H9 (cell line): Measurements from ENCODE around the gene MME. TPM values are rescaled to one million over a fixed set of nuclear protein-coding genes. Genes with fewer than 3 reads are reported as not detected.

Source experiments
- DNase-seq: peaks from one replicate; pipeline ENCODE4 v3.0.0-alpha.2; 2017
- H2AFZ ChIP-seq: one replicate; pipeline ENCODE4 v1.6.1; 2013; ENCODE audit warnings: mild to moderate bottlenecking, low read length, control low read depth, moderate library complexity
- H2AK5ac ChIP-seq: 2 replicates; pipeline ENCODE4 v1.6.1; 2013; ENCODE audit warnings: low read length, control low read depth, mixed read lengths; ENCODE audit not compliant: insufficient read length
- H2BK120ac ChIP-seq: one replicate; pipeline ENCODE4 v1.6.1; 2013; ENCODE audit warnings: low read depth, mild to moderate bottlenecking, low read length, control low read depth, inconsistent platforms; ENCODE audit not compliant: poor library complexity, severe bottlenecking
- H2BK12ac ChIP-seq: 2 replicates; pipeline ENCODE4 v1.6.1; 2013; ENCODE audit warnings: low read length, control low read depth, mixed read lengths, low read depth; ENCODE audit not compliant: insufficient read length
- H2BK15ac ChIP-seq: 2 replicates; pipeline ENCODE4 v1.6.1; 2013; ENCODE audit warnings: low read depth, low read length, control low read depth
- H2BK20ac ChIP-seq: one replicate; pipeline ENCODE4 v1.6.1; 2013; ENCODE audit warnings: low read depth, mild to moderate bottlenecking, low read length, control low read depth, inconsistent platforms; ENCODE audit not compliant: poor library complexity, severe bottlenecking
- H2BK5ac ChIP-seq: 2 replicates; pipeline ENCODE4 v1.6.1; 2013; ENCODE audit warnings: low read length, control low read depth, mixed read lengths; ENCODE audit not compliant: insufficient read length
- H3K14ac ChIP-seq: 2 replicates; pipeline ENCODE4 v1.6.1; 2013; ENCODE audit warnings: low read length, control low read depth; ENCODE audit not compliant: insufficient read depth
- H3K18ac ChIP-seq: 2 replicates; pipeline ENCODE4 v1.6.1; 2013; ENCODE audit warnings: low read depth, mild to moderate bottlenecking, mixed read lengths, low read length, control low read depth; ENCODE audit not compliant: insufficient read length
- H3K23ac ChIP-seq: 2 replicates; pipeline ENCODE4 v1.6.1; 2013; ENCODE audit warnings: low read length, control low read depth, mixed read lengths, low read depth; ENCODE audit not compliant: insufficient read length
- H3K23me2 ChIP-seq: 2 replicates; pipeline ENCODE4 v1.6.1; 2013; ENCODE audit warnings: low read depth, mild to moderate bottlenecking, mixed read lengths, low read length, control low read depth; ENCODE audit not compliant: insufficient read length, poor library complexity, severe bottlenecking
- H3K27ac ChIP-seq: 2 replicates; pipeline ENCODE4 v1.5.1; 2013; ENCODE audit warnings: low read length, control low read depth, mixed read lengths, low read depth; ENCODE audit not compliant: insufficient read length
- H3K27me3 ChIP-seq: 2 replicates; pipeline ENCODE4 v1.6.1; 2013; ENCODE audit warnings: low read length, control low read depth, inconsistent platforms; ENCODE audit not compliant: insufficient read depth
- H3K4ac ChIP-seq: 2 replicates; pipeline ENCODE4 v1.6.1; 2013; ENCODE audit warnings: low read depth, mild to moderate bottlenecking, control low read depth, inconsistent platforms, low read length, moderate library complexity
- H3K4me1 ChIP-seq: 2 replicates; pipeline ENCODE4 v1.6.1; 2013; ENCODE audit warnings: low read length, control low read depth, inconsistent platforms; ENCODE audit not compliant: insufficient read depth
- H3K4me2 ChIP-seq: 2 replicates; pipeline ENCODE4 v1.6.1; 2013; ENCODE audit warnings: low read length, control low read depth, mixed read lengths; ENCODE audit not compliant: insufficient read length, insufficient read depth
- H3K56ac ChIP-seq: 2 replicates; pipeline ENCODE4 v1.6.1; 2013; ENCODE audit warnings: low read depth, mild to moderate bottlenecking, mixed read lengths, low read length, control low read depth; ENCODE audit not compliant: insufficient read length
- H3K79me1 ChIP-seq: 2 replicates; pipeline ENCODE4 v1.6.1; 2013; ENCODE audit warnings: low read depth, mild to moderate bottlenecking, moderate library complexity, low read length, control low read depth, inconsistent platforms; ENCODE audit not compliant: insufficient read depth, poor library complexity, severe bottlenecking
- H3K79me2 ChIP-seq: 2 replicates; pipeline ENCODE4 v1.6.1; 2013; ENCODE audit warnings: low read length, control low read depth, inconsistent platforms; ENCODE audit not compliant: insufficient read depth
- H3K9ac ChIP-seq: 2 replicates; pipeline ENCODE4 v1.6.1; 2013; ENCODE audit warnings: low read length, control low read depth, mixed read lengths; ENCODE audit not compliant: insufficient read length; ENCODE audit errors: extremely low read depth
- H3K9me3 ChIP-seq: one replicate; pipeline ENCODE4 v1.6.1; 2013; ENCODE audit warnings: low read depth, low read length, inconsistent platforms; ENCODE audit not compliant: control insufficient read depth
- H3T11ph ChIP-seq: one replicate; pipeline ENCODE4 v1.6.1; 2013; ENCODE audit warnings: mild to moderate bottlenecking, low read length, control low read depth, inconsistent platforms
- H4K20me1 ChIP-seq: one replicate; pipeline ENCODE4 v1.6.1; 2013; ENCODE audit not compliant: control insufficient read depth, insufficient read length, insufficient read depth
- H4K5ac ChIP-seq: 2 replicates; pipeline ENCODE4 v1.6.1; 2013; ENCODE audit warnings: low read depth, mild to moderate bottlenecking, mixed read lengths, low read length, control low read depth; ENCODE audit not compliant: insufficient read length
- H4K8ac ChIP-seq: replicated peaks from 2 replicates; pipeline ENCODE4 v1.6.1; 2013; ENCODE audit warnings: low read length, control low read depth, mixed read lengths, low read depth; ENCODE audit not compliant: insufficient read length
- H4K91ac ChIP-seq: 2 replicates; pipeline ENCODE4 v1.6.1; 2013; ENCODE audit warnings: low read depth, mild to moderate bottlenecking, moderate library complexity, mixed read lengths, low read length, control low read depth; ENCODE audit not compliant: insufficient read length
- H3K27ac Mint-ChIP-seq, 3 experiments: 2 replicates in 2 of 3; 3 replicates in 1 of 3; pipeline ENCODE4 v1.8.0; 2020 to 2021; ENCODE audit warnings: mixed read lengths in 3 of 3, mild to moderate bottlenecking in 1 of 3, moderate library complexity in 1 of 3
- H3K27me3 Mint-ChIP-seq: 2 replicates; pipeline ENCODE4 v1.8.0; 2021; ENCODE audit warnings: low read depth, mild to moderate bottlenecking, moderate library complexity, mixed read lengths
- H3K36me3 Mint-ChIP-seq, 3 experiments: 2 replicates in 2 of 3; 3 replicates in 1 of 3; pipeline ENCODE4 v1.8.0; 2020 to 2021; ENCODE audit warnings: low read depth in 3 of 3, mixed read lengths in 3 of 3; ENCODE audit not compliant: insufficient read depth in 1 of 3
- H3K4me1 Mint-ChIP-seq, 2 experiments: 2 replicates each; pipeline ENCODE4 v1.8.0; 2020; ENCODE audit warnings: mixed read lengths in 2 of 2
- H3K4me3 Mint-ChIP-seq, 2 experiments: 2 replicates in 1 of 2; 3 replicates in 1 of 2; pipeline ENCODE4 v1.8.0; 2020 to 2021; ENCODE audit warnings: mild to moderate bottlenecking in 2 of 2, mixed read lengths in 2 of 2, moderate library complexity in 1 of 2
- H3K9me3 Mint-ChIP-seq, 2 experiments: 2 replicates in 1 of 2; 3 replicates in 1 of 2; pipeline ENCODE4 v1.8.0; 2020; ENCODE audit warnings: mild to moderate bottlenecking in 2 of 2, mixed read lengths in 2 of 2, moderate library complexity in 1 of 2
- WGBS: extraction: QIAGEN DNeasy Blood & Tissue Kit; methylation state at CpG from one replicate; pipeline ENCODE4 v1.1.7; 2013; ENCODE audit warnings: missing lambda C conversion rate, low lambda C conversion rate, mixed read lengths; ENCODE audit not compliant: insufficient read length; ENCODE audit errors: extremely low coverage; 5-methylcytosine and 5-hydroxymethylcytosine counted together
- total RNA-seq: library from RNA; stranded (reverse); gene quantifications from 2 replicates; pipeline ENCODE4 v1.2.1, GENCODE V29; 2021
- TF ChIP-seq, protein P1 (sequence below): fragments of 200-600 bp; sonication (generic); conservative IDR thresholded peaks from 3 replicates; pipeline ENCODE4 v1.8.0; 2021; ENCODE audit warnings: antibody characterized with exemption, mild to moderate bottlenecking

Gene MME
- total RNA-seq, 1 experiment from 2014 or later: 16.4 TPM

DNA sequence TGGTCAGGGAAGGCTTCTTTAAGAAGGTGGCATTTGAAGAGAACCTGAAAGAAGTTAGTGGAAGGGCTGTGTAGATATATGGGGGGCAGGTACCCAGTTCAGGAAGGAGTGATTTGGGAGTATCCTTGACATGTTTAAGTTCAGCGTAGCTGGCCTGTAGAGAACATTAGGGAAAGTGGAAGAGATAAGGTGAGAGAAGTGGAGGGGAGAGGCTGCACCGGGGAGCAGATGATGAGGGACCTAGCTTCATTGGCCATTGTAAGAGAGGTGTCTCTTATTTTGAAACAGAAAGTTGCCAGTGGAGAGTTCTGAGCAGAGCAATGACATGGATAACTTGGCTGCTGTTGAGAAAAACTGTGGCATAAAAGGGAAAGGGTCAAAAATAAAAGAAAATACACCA is 44.6 kb upstream of the MME start:
- H3K9me3 ChIP-seq: no peaks in the 10 kb centered on the region
- H3K4ac ChIP-seq: no peak overlapping the region
- Mint-ChIP-seq H3K9me3 (no peaks in the 10 kb centered on the region), H3K4me1 (peaks cover 18 to 21% of the 10 kb centered on the region in 2 experiments), H3K27me3 (no peaks in the 10 kb centered on the region; the same call in 1 of the 2 replicates), H3K27ac (no peak overlapping the region), H3K4me3 (no peak overlapping the region), H3K36me3 (peaks cover 0 to 4% (median 0%) of the 10 kb centered on the region in 3 experiments; a peak in 2 of 7 replicates)
- H2AK5ac ChIP-seq: no peak overlapping the region
- H3K9ac ChIP-seq: no peak overlapping the region
- no peak overlapping the region for H2BK120ac ChIP-seq
- H3K18ac ChIP-seq: no peak overlapping the region
- H3K79me1 ChIP-seq: no peaks in the 10 kb centered on the region
- H3K27me3 ChIP-seq: no peaks in the 10 kb centered on the region
- no peak overlapping the region for H3K4me2 ChIP-seq
- DNase-seq: no peak
- H2AFZ ChIP-seq: no peak overlapping the region
- H3K27ac ChIP-seq: no peak overlapping the region
- TF ChIP-seq, protein P1, sequence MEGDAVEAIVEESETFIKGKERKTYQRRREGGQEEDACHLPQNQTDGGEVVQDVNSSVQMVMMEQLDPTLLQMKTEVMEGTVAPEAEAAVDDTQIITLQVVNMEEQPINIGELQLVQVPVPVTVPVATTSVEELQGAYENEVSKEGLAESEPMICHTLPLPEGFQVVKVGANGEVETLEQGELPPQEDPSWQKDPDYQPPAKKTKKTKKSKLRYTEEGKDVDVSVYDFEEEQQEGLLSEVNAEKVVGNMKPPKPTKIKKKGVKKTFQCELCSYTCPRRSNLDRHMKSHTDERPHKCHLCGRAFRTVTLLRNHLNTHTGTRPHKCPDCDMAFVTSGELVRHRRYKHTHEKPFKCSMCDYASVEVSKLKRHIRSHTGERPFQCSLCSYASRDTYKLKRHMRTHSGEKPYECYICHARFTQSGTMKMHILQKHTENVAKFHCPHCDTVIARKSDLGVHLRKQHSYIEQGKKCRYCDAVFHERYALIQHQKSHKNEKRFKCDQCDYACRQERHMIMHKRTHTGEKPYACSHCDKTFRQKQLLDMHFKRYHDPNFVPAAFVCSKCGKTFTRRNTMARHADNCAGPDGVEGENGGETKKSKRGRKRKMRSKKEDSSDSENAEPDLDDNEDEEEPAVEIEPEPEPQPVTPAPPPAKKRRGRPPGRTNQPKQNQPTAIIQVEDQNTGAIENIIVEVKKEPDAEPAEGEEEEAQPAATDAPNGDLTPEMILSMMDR: no peak
- no peak overlapping the region for H3T11ph ChIP-seq
- H3K23ac ChIP-seq: no peak overlapping the region
- H3K23me2 ChIP-seq: no peaks in the 10 kb centered on the region
- no peaks in the 10 kb centered on the region for H4K20me1 ChIP-seq
- H2BK5ac ChIP-seq: no peak overlapping the region
- no peak overlapping the region for H4K5ac ChIP-seq
- no peak overlapping the region for H4K91ac ChIP-seq
- H3K56ac ChIP-seq: no peak overlapping the region
- H2BK15ac ChIP-seq: no peak overlapping the region
- H3K4me1 ChIP-seq: no peaks in the 10 kb centered on the region
- H4K8ac ChIP-seq: no peak overlapping the region
- H3K79me2 ChIP-seq: no peaks in the 10 kb centered on the region
- no peak overlapping the region for H2BK12ac ChIP-seq
- H3K14ac ChIP-seq: no peak overlapping the region
- no CpG with 5 or more reads among the region's 2 CpGs for WGBS
- H2BK20ac ChIP-seq: no peak overlapping the region
